B cell (primary cell): ENCODE measurements around the gene APOE. TPM values are rescaled to one million over a fixed set of nuclear protein-coding genes. Genes with fewer than 3 reads are reported as not detected.

Experiments
- ATAC-seq: fragments of 200-7000 bp; cut with Tn5 transposase; one replicate; pipeline ENCODE4 v1.10.0; 2021; ENCODE audit warnings: low read depth, mild to moderate bottlenecking, moderate number of reproducible peaks, moderate library complexity
- CTCF ChIA-PET: fragments of 350-600 bp; sonication (Branson Sonifier 250); formaldehyde crosslinking; loops from one replicate; lab custom pipeline; 2021; ENCODE audit warnings: antibody characterized with exemption, inconsistent platforms; lab: Charles Lee
- POLR2A ChIA-PET: fragments of 350-600 bp; sonication (Branson Sonifier 250); formaldehyde crosslinking; loops from one replicate; lab custom pipeline; 2021; ENCODE audit warnings: antibody characterized with exemption; lab: Charles Lee
- DNase-seq: peaks from one replicate; pipeline ENCODE4 v3.0.0; 2013
- H2AFZ ChIP-seq: 2 replicates; pipeline ENCODE4 v1.6.1; 2012; ENCODE audit warnings: mild to moderate bottlenecking, low read depth, low read length; ENCODE audit not compliant: insufficient read depth, poor library complexity, severe bottlenecking
- H3K27ac ChIP-seq, 2 donors: 1 replicate in 1 of 2; 2 replicates in 1 of 2; pipeline ENCODE4 v1.5.1; 2012 to 2013; ENCODE audit warnings: low read length in 2 of 2, mild to moderate bottlenecking in 2 of 2, moderate library complexity in 1 of 2
- H3K27me3 ChIP-seq, 4 experiments: fragments of 200-600 bp in 1 of 4; sonication (generic) in 1 of 4; replicated peaks in 1 of 4; 1 replicate in 2 of 4; 2 replicates in 2 of 4; pipeline versions ENCODE4 v1.6.1 to v1.7.0; 2013 to 2016; ENCODE audit warnings: low read length in 3 of 4, mild to moderate bottlenecking in 2 of 4, mixed read lengths in 1 of 4, moderate library complexity in 1 of 4; ENCODE audit not compliant: insufficient read depth in 4 of 4, control insufficient read depth in 3 of 4; ENCODE audit errors: control extremely low read depth in 1 of 4
- H3K36me3 ChIP-seq, 2 experiments: replicated peaks in 1 of 2; 1 replicate in 1 of 2; 2 replicates in 1 of 2; pipeline versions ENCODE4 v1.6.1 to v1.7.1; 2013; ENCODE audit warnings: low read length in 1 of 2; ENCODE audit not compliant: insufficient read depth in 2 of 2, control insufficient read depth in 1 of 2; ENCODE audit errors: control extremely low read depth in 1 of 2, extremely low read depth in 1 of 2
- H3K4me1 ChIP-seq, 2 donors: fragments of 200-600 bp in 1 of 2; sonication (generic) in 1 of 2; 1 replicate in 1 of 2; 2 replicates in 1 of 2; pipeline versions ENCODE4 v1.5.1 to v1.6.1; 2013 to 2017; ENCODE audit warnings: low read length in 2 of 2; ENCODE audit not compliant: control insufficient read depth in 2 of 2, insufficient read depth in 2 of 2
- H3K4me2 ChIP-seq: replicated peaks from 2 replicates; pipeline ENCODE3; 2012; ENCODE audit warnings: mild to moderate bottlenecking, low read depth, low read length; ENCODE audit not compliant: poor library complexity, severe bottlenecking
- H3K4me3 ChIP-seq, 5 experiments: fragments of 200-600 bp in 1 of 5; sonication (generic) in 1 of 5; 1 replicate in 3 of 5; 2 replicates in 2 of 5; pipeline versions ENCODE4 v1.5.1 to v1.7.0; 2011 to 2016; ENCODE audit warnings: low read length in 4 of 5, mild to moderate bottlenecking in 4 of 5, low read depth in 2 of 5, control low read depth in 1 of 5, moderate library complexity in 1 of 5; ENCODE audit not compliant: insufficient read depth in 1 of 5; ENCODE audit errors: control extremely low read depth in 1 of 5, extremely low read depth in 1 of 5
- H3K79me2 ChIP-seq: fragments of 200-600 bp; sonication (generic); one replicate; pipeline ENCODE4 v1.6.0; 2016; ENCODE audit warnings: low read length; ENCODE audit not compliant: control insufficient read depth, insufficient read depth
- H3K9ac ChIP-seq: fragments of 200-600 bp; sonication (generic); 2 replicates; pipeline ENCODE4 v1.6.1; 2017; ENCODE audit warnings: mild to moderate bottlenecking, low read length, moderate library complexity
- H3K9me3 ChIP-seq, 3 donors: one replicate each; pipeline versions ENCODE4 v1.6.1 to v1.7.1; 2013; ENCODE audit warnings: low read length in 2 of 3; ENCODE audit not compliant: control insufficient read depth in 2 of 3, insufficient read depth in 1 of 3; ENCODE audit errors: control extremely low read depth in 1 of 3
- H4K20me1 ChIP-seq: 2 replicates; pipeline ENCODE4 v1.6.0; 2012; ENCODE audit warnings: mild to moderate bottlenecking, low read length; ENCODE audit not compliant: insufficient read depth, control insufficient read depth, poor library complexity, severe bottlenecking
- H3K27ac Mint-ChIP-seq: one replicate; pipeline ENCODE4 v1.8.0; 2021; ENCODE audit warnings: mixed read lengths
- H3K27me3 Mint-ChIP-seq: one replicate; pipeline ENCODE4 v1.8.0; 2021; ENCODE audit warnings: mixed read lengths
- H3K4me1 Mint-ChIP-seq: one replicate; pipeline ENCODE4 v1.8.0; 2021; ENCODE audit warnings: mixed read lengths
- H3K4me3 Mint-ChIP-seq: one replicate; pipeline ENCODE4 v1.8.0; 2021; ENCODE audit warnings: mixed read lengths
- H3K9me3 Mint-ChIP-seq: one replicate; pipeline ENCODE4 v1.8.0; 2022; ENCODE audit warnings: mixed read lengths; ENCODE audit not compliant: insufficient read depth
- CTCF ChIP-seq: fragments of 200-600 bp; IDR thresholded peaks from one replicate; pipeline ENCODE4 v1.8.0; 2022; ENCODE audit warnings: antibody characterized with exemption, mild to moderate bottlenecking
- EZH2 ChIP-seq: IDR thresholded peaks from 2 replicates; pipeline ENCODE4 v1.6.1; 2012; ENCODE audit warnings: borderline replicate concordance, low read depth, mild to moderate bottlenecking, moderate library complexity, low read length; ENCODE audit not compliant: insufficient read depth, poor library complexity, severe bottlenecking
- WGBS: methylation state at CpG from one replicate; pipeline ENCODE4 v1.1.5; 2013; ENCODE audit warnings: missing lambda C conversion rate; ENCODE audit not compliant: insufficient coverage; 5-methylcytosine and 5-hydroxymethylcytosine counted together
- intact Hi-C: fragments of 100-400 bp; cut with micrococcal nuclease; formaldehyde crosslinking; loops from one replicate; pipeline ENCODE4 v1.10.0; 2022
- polyA plus RNA-seq: library from polyadenylated mRNA; depleted of rRNA; stranded (reverse); fragments of >200 nt; gene quantifications from 2 replicates; pipeline ENCODE4 v1.2.3, GENCODE V29; 2012
- total RNA-seq, 2 donors: library from RNA; stranded (reverse); fragments of 120-200 nt in 1 of 2; gene quantifications; 1 replicate in 1 of 2; 2 replicates in 1 of 2; pipeline versions ENCODE4 v1.2.3 to v1.2.4, GENCODE V29; 2013 to 2022

Gene APOE
- total and polyA plus RNA-seq, 2 donors (not counting 1 experiment from before 2014, with no cell fraction given): 0.74 to 2.8 TPM

DNA sequence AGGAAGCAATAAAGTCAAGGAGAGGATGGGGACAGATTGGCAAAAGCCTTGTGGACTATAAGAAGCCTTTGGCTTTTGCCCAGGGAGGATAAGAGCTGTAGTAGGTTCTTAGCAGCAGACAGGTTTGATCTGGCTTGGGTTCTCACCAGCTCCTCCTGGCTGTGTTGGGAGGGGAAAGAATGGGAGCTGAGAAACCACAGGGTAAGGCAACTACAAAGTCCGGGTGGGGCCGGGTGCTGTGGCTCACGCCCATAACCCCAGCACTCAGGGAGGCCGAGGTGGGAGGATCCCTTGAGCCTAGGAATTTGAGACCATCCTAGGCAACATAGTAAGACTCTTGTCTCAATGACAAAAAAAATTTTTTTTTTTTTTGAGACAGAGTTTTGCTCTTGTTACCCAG lies 38.9 kb upstream of the APOE start:
- H3K4me3 ChIP-seq: no peak overlapping the region
- no peak for TF ChIP-seq CTCF
- TF ChIP-seq EZH2: no peak
- H3K4me3 Mint-ChIP-seq: no peak overlapping the region
- H3K9me3 ChIP-seq: peaks cover 0 to 8% (median 0%) of the 10 kb centered on the region in 3 donors
- no peaks in the 10 kb centered on the region for H4K20me1 ChIP-seq
- no peaks in the 10 kb centered on the region for H3K9me3 Mint-ChIP-seq
- no peak overlapping the region for H3K27ac Mint-ChIP-seq
- no peaks in the 10 kb centered on the region for H3K79me2 ChIP-seq
- WGBS: 80% methylated on average over 2 of the region's 4 CpGs
- H3K27me3 Mint-ChIP-seq: peaks cover 11% of the 10 kb centered on the region
- H3K9ac ChIP-seq: no peak overlapping the region
- no peaks in the 10 kb centered on the region for H3K4me1 ChIP-seq
- H3K36me3 ChIP-seq: no peaks in the 10 kb centered on the region
- no peaks in the 10 kb centered on the region for H3K4me1 Mint-ChIP-seq
- no peak overlapping the region for H3K27ac ChIP-seq
- no peak overlapping the region for H3K4me2 ChIP-seq
- H3K27me3 ChIP-seq: no peaks in the 10 kb centered on the region
- DNase-seq: no peak
- CTCF ChIA-PET: no interaction called here
- H2AFZ ChIP-seq: no peak overlapping the region
- ATAC-seq: no peak
- POLR2A ChIA-PET: interaction anchor here (0.6 kb wide), 1 partner anchor 63 kb away, joined by 3 read pairs; no protein-coding TSS in a partner anchor
- intact Hi-C loops: no loop called here

GRCh38 chr19:44867578-44867977 lies 38.0 kb upstream of the APOE start:
- DNase-seq (no peak), ATAC-seq (no peak)
- Histone ChIP-seq H3K27me3 (no peaks in the 10 kb centered on the region), H3K36me3 (no peaks in the 10 kb centered on the region), H3K4me1 (no peaks in the 10 kb centered on the region), H3K4me2 (no peak overlapping the region), H3K9me3 (peaks cover 0 to 1% (median 0%) of the 10 kb centered on the region in 3 donors), H3K4me3 (no peak overlapping the region), H3K9ac (no peak overlapping the region), H2AFZ (no peak overlapping the region), H3K27ac (no peak overlapping the region), H3K79me2 (no peaks in the 10 kb centered on the region), H4K20me1 (no peaks in the 10 kb centered on the region)
- Mint-ChIP-seq H3K9me3 (no peaks in the 10 kb centered on the region), H3K27me3 (peaks cover 11% of the 10 kb centered on the region), H3K4me1 (no peaks in the 10 kb centered on the region), H3K4me3 (no peak overlapping the region), H3K27ac (no peak overlapping the region)
- TF ChIP-seq EZH2: no peak
- TF ChIP-seq CTCF: no peak
- CTCF ChIA-PET: interaction anchor here (0.6 kb wide), 1 partner anchor 96 kb away, joined by 3 read pairs; no protein-coding TSS in a partner anchor
- POLR2A ChIA-PET: no interaction called here
- WGBS: 91% methylated on average over 12 of the region's 12 CpGs
- intact Hi-C loops: no loop called here
